HepG2 (cell line): ENCODE data around the gene NCF2. TPM values are rescaled to one million over a fixed set of nuclear protein-coding genes. Genes with fewer than 3 reads are reported as not detected.

Source experiments
- ARID3A ChIP-seq: IDR thresholded peaks from 2 replicates; pipeline ENCODE4 v1.6.1; 2012; ENCODE audit warnings: low read depth, low read length, improper control_type of control experiment
- ATAD3A ChIP-seq: sonication (generic); formaldehyde crosslinking; IDR thresholded peaks from 2 replicates; pipeline ENCODE4 v1.4.0; 2020; ENCODE audit warnings: missing genetic modification reagents
- ATF7-NPFF ChIP-seq: sonication (generic); formaldehyde crosslinking; IDR thresholded peaks from 2 replicates; pipeline ENCODE4 v1.8.1; 2023; ENCODE audit warnings: mild to moderate bottlenecking, low read depth, missing genetic modification reagents, moderate library complexity
- BCL3 ChIP-seq: sonication (generic); formaldehyde crosslinking; IDR thresholded peaks from 2 replicates; pipeline ENCODE4 v1.5.1; 2020; ENCODE audit warnings: mild to moderate bottlenecking, missing genetic modification reagents, moderate library complexity
- ELF3 ChIP-seq: IDR thresholded peaks from 2 replicates; pipeline ENCODE4 v1.6.1; 2016; ENCODE audit warnings: missing genetic modification reagents, missing compliant biosample characterization
- FOSL2 ChIP-seq: sonication (generic); formaldehyde crosslinking; IDR thresholded peaks from 2 replicates; pipeline ENCODE4 v1.4.0; 2020; ENCODE audit warnings: missing genetic modification reagents
- JUND ChIP-seq: sonication (generic); formaldehyde crosslinking; IDR thresholded peaks from 2 replicates; pipeline ENCODE4 v1.8.0; 2022; ENCODE audit warnings: mild to moderate bottlenecking, missing genetic modification reagents
- KLF12 ChIP-seq: sonication (generic); formaldehyde crosslinking; IDR thresholded peaks from 2 replicates; pipeline ENCODE4 v1.4.0; 2020; ENCODE audit warnings: missing genetic modification reagents, borderline replicate concordance
- LRRFIP1 ChIP-seq: sonication (generic); formaldehyde crosslinking; conservative IDR thresholded peaks from 2 replicates; pipeline ENCODE4 v1.4.0; 2020; ENCODE audit warnings: missing genetic modification reagents
- MED1 ChIP-seq: sonication (generic); formaldehyde crosslinking; IDR thresholded peaks from 2 replicates; pipeline ENCODE4 v1.4.0; 2020; ENCODE audit warnings: missing genetic modification reagents
- PHF20 ChIP-seq: sonication (generic); formaldehyde crosslinking; IDR thresholded peaks from 2 replicates; pipeline ENCODE4 v1.5.0; 2020; ENCODE audit warnings: mild to moderate bottlenecking, missing genetic modification reagents
- RFX1 ChIP-seq: fragments of 450-650 bp; IDR thresholded peaks from 2 replicates; pipeline ENCODE4 v1.6.1; 2017
- SCMH1 ChIP-seq: sonication (generic); formaldehyde crosslinking; IDR thresholded peaks from 2 replicates; pipeline ENCODE4 v1.9.0; 2021; ENCODE audit warnings: missing genetic modification reagents, mild to moderate bottlenecking, borderline replicate concordance
- ZNF547 ChIP-seq: sonication (generic); formaldehyde crosslinking; IDR thresholded peaks from 2 replicates; pipeline ENCODE4 v1.5.1; 2020; ENCODE audit warnings: mild to moderate bottlenecking, missing genetic modification reagents
- ZNF567 ChIP-seq: sonication (generic); formaldehyde crosslinking; IDR thresholded peaks from 2 replicates; pipeline ENCODE4 v1.8.1; 2023; ENCODE audit warnings: mild to moderate bottlenecking, missing genetic modification reagents, borderline replicate concordance
- ZNF710 ChIP-seq: sonication (generic); formaldehyde crosslinking; IDR thresholded peaks from 2 replicates; pipeline ENCODE4 v1.5.0; 2020; ENCODE audit warnings: mild to moderate bottlenecking, missing genetic modification reagents, borderline replicate concordance
- ZNF761 ChIP-seq: sonication (generic); formaldehyde crosslinking; conservative IDR thresholded peaks from 2 replicates; pipeline ENCODE4 v1.4.0; 2020; ENCODE audit warnings: mild to moderate bottlenecking, missing genetic modification reagents
- ZSCAN31 ChIP-seq: sonication (generic); formaldehyde crosslinking; IDR thresholded peaks from 2 replicates; pipeline ENCODE4 v1.5.0; 2020; ENCODE audit warnings: low read depth, mild to moderate bottlenecking, missing genetic modification reagents
- polyA plus RNA-seq, 8 experiments: library from polyadenylated mRNA; depleted of rRNA in 3 of 8; stranded (reverse) in 7 of 8; unstranded in 1 of 8; fragments of >200 nt; fragmentation: Illumina TruSeq in 4 of 8; extraction: Trizol in 4 of 8; gene quantifications; 2 replicates each; pipeline versions ENCODE4 v1.2.1 to v1.2.3, GENCODE V29; 2011 to 2016; ENCODE audit warnings: low read depth in 4 of 8, missing spikeins in 1 of 8, mixed read lengths in 1 of 8; ENCODE audit not compliant: insufficient read depth in 1 of 8
- total RNA-seq, 5 experiments: library from RNA; depleted of rRNA; stranded (reverse); fragments of >200 nt; fragmentation: Illumina TruSeq; extraction: Trizol; gene quantifications; 2 replicates each; pipeline ENCODE4 v1.2.3, GENCODE V29; 2016; ENCODE audit warnings: low read depth in 1 of 5
- TF ChIP-seq, protein P1 (sequence below), 2 experiments: fragments of 450-650 bp in 1 of 2; sonication (generic) in 1 of 2; formaldehyde crosslinking; IDR thresholded peaks; 2 replicates each; pipeline versions ENCODE4 v1.5.0 to v1.8.0; 2020 to 2022; ENCODE audit warnings: mild to moderate bottlenecking in 1 of 2, missing genetic modification reagents in 1 of 2
- TF ChIP-seq, protein P2 (sequence below): IDR thresholded peaks from 2 replicates; pipeline ENCODE4 v1.6.1; 2016; ENCODE audit warnings: mild to moderate bottlenecking, missing biosample characterization, missing genetic modification reagents

NCF2 gene
- total and polyA plus RNA-seq, 2 of the 13 experiments (the other 11 are each of a cell fraction or from before 2014, with no cell fraction given): 0.18 to 0.46 TPM

GRCh38 chr1:183635606-183636333 lies 45.5 kb upstream of the NCF2 start, which contains the start of gene ARPC5 (continued):
- peak; percentile 44; the same call in 1 of the 2 replicates for TF ChIP-seq ZSCAN31
- peak; percentile 86 for TF ChIP-seq ZNF710
- TF ChIP-seq, protein P1, sequence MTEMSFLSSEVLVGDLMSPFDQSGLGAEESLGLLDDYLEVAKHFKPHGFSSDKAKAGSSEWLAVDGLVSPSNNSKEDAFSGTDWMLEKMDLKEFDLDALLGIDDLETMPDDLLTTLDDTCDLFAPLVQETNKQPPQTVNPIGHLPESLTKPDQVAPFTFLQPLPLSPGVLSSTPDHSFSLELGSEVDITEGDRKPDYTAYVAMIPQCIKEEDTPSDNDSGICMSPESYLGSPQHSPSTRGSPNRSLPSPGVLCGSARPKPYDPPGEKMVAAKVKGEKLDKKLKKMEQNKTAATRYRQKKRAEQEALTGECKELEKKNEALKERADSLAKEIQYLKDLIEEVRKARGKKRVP (CRISPR knock-in tag; IDR thresholded peaks at IDR 0.05): peak in 1 of 2 experiments; percentile 70; a peak in 1 of 4 replicates
- peak; percentile 61; the same call in 1 of the 2 replicates for TF ChIP-seq MED1 (CRISPR knock-in tag)
- peak; percentile 29; the same call in 1 of the 2 replicates for TF ChIP-seq ATF7-NPFF (CRISPR knock-in tag)
- TF ChIP-seq ZNF547: peak; percentile 48; the same call in 1 of the 2 replicates
- peak; percentile 77; the same call in 1 of the 2 replicates for TF ChIP-seq ZNF761 (CRISPR knock-in tag)
- TF ChIP-seq ELF3 (CRISPR knock-in tag): peak; percentile 77
- TF ChIP-seq ARID3A: no peak
- peak; percentile 17; the same call in 1 of the 2 replicates for TF ChIP-seq JUND (CRISPR knock-in tag)
- no peak for TF ChIP-seq LRRFIP1 (CRISPR knock-in tag)
- 0 out of 2 replicates have a peak, but pooled peaks have one; percentile 37 for TF ChIP-seq FOSL2 (CRISPR knock-in tag)
- TF ChIP-seq ATAD3A: no peak
- peak; percentile 68; the same call in 1 of the 2 replicates for TF ChIP-seq BCL3
- TF ChIP-seq ZNF567 (CRISPR knock-in tag): 0 out of 2 replicates have a peak, but pooled peaks have one; percentile 86
- TF ChIP-seq PHF20 (CRISPR knock-in tag): peak; percentile 77
- no peak for TF ChIP-seq SCMH1 (CRISPR knock-in tag)
- TF ChIP-seq KLF12 (CRISPR knock-in tag): 0 out of 2 replicates have a peak, but pooled peaks have one; percentile 55
- TF ChIP-seq, protein P2, sequence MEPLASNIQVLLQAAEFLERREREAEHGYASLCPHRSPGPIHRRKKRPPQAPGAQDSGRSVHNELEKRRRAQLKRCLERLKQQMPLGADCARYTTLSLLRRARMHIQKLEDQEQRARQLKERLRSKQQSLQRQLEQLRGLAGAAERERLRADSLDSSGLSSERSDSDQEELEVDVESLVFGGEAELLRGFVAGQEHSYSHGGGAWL (CRISPR knock-in tag): 0 out of 2 replicates have a peak, but pooled peaks have one; percentile 50
- peak; percentile 78 for TF ChIP-seq RFX1
